K562 (cell line): ENCODE data around the gene NEXN. TPM values are rescaled to one million over a fixed set of nuclear protein-coding genes. Genes with fewer than 3 reads are reported as not detected.

Experiments used
- ARID2 ChIP-seq: fragments of 450-650 bp; IDR thresholded peaks from 2 replicates; pipeline ENCODE4 v1.6.1; 2017; ENCODE audit warnings: antibody characterized with exemption, mild to moderate bottlenecking
- ARID4B ChIP-seq: sonication (generic); formaldehyde crosslinking; IDR thresholded peaks from 2 replicates; pipeline ENCODE4 v1.8.0; 2022; ENCODE audit warnings: mild to moderate bottlenecking, missing genetic modification reagents
- CEBPZ ChIP-seq: fragments of 150-350 bp; IDR thresholded peaks from 2 replicates; pipeline ENCODE4 v1.6.1; 2014; ENCODE audit warnings: low read depth, mild to moderate bottlenecking, low read length, borderline replicate concordance
- CHD2 ChIP-seq: IDR thresholded peaks from 2 replicates; pipeline ENCODE4 v1.6.1; 2011; ENCODE audit warnings: low read depth, low read length
- EGR1 ChIP-seq: fragments of 450-650 bp; conservative IDR thresholded peaks from 2 replicates; pipeline ENCODE4 v1.6.1; 2017; ENCODE audit warnings: mild to moderate bottlenecking
- ETV6 ChIP-seq, 3 experiments: fragments of 150-350 bp in 1 of 3; sonication (generic) in 1 of 3; formaldehyde crosslinking in 1 of 3; IDR thresholded peaks; 2 replicates each; pipeline versions ENCODE4 v1.6.1 to v1.8.0; 2014 to 2022; ENCODE audit warnings: borderline replicate concordance in 2 of 3, low read depth in 2 of 3, antibody characterized with exemption in 1 of 3, low read length in 1 of 3, mild to moderate bottlenecking in 1 of 3, missing genetic modification reagents in 1 of 3
- FOS ChIP-seq: IDR thresholded peaks from 3 replicates; pipeline ENCODE4 v1.6.1; 2011; ENCODE audit not compliant: insufficient read length; ENCODE audit errors: extremely low read depth
- HDAC6 ChIP-seq: IDR thresholded peaks from 2 replicates; pipeline ENCODE4 v1.6.1; 2012; ENCODE audit warnings: low read depth, mild to moderate bottlenecking, control low read depth, inconsistent platforms, low read length, moderate library complexity
- HMG20B ChIP-seq: fragments of 250-450 bp; sonication (Bioruptor Pico); IDR thresholded peaks from 2 replicates; pipeline ENCODE4 v1.5.0; 2021; ENCODE audit warnings: mild to moderate bottlenecking
- L3MBTL2 ChIP-seq: fragments of 450-650 bp; IDR thresholded peaks from 2 replicates; pipeline ENCODE4 v1.6.1; 2016; ENCODE audit warnings: mild to moderate bottlenecking, moderate library complexity
- NR2F6 ChIP-seq: fragments of 450-650 bp; formaldehyde crosslinking; IDR thresholded peaks from 2 replicates; pipeline ENCODE4 v1.4.0; 2020; ENCODE audit warnings: mild to moderate bottlenecking
- PPARD ChIP-seq: fragments of 250-450 bp; sonication (Bioruptor Pico); IDR thresholded peaks from 2 replicates; pipeline ENCODE4 v1.8.0; 2022; ENCODE audit warnings: inconsistent platforms, mild to moderate bottlenecking, moderate library complexity
- PURB ChIP-seq: sonication (generic); formaldehyde crosslinking; IDR thresholded peaks from 2 replicates; pipeline ENCODE4 v1.9.0; 2021; ENCODE audit warnings: low read depth, mild to moderate bottlenecking, missing genetic modification reagents
- PYGO2 ChIP-seq: fragments of 450-650 bp; IDR thresholded peaks from 2 replicates; pipeline ENCODE4 v1.6.1; 2016; ENCODE audit warnings: mild to moderate bottlenecking, missing genetic modification characterization, moderate library complexity, missing compliant biosample characterization
- TEAD4 ChIP-seq, 2 experiments: sonication (generic) in 1 of 2; formaldehyde crosslinking in 1 of 2; IDR thresholded peaks; 2 replicates each; pipeline versions ENCODE4 v1.6.1 to v1.8.0; 2012 to 2022; ENCODE audit warnings: borderline replicate concordance in 1 of 2, inconsistent platforms in 1 of 2, low read length in 1 of 2, mild to moderate bottlenecking in 1 of 2, missing genetic modification reagents in 1 of 2
- VEZF1 ChIP-seq: fragments of 200-800 bp; sonication (Bioruptor generic); IDR thresholded peaks from 2 replicates; pipeline ENCODE4 v1.6.1; 2017; ENCODE audit warnings: missing genetic modification characterization, missing compliant biosample characterization
- ZNF57 ChIP-seq: fragments of 450-650 bp; formaldehyde crosslinking; IDR thresholded peaks from 2 replicates; pipeline ENCODE4 v1.4.0; 2020; ENCODE audit warnings: mild to moderate bottlenecking, moderate library complexity
- polyA plus RNA-seq, 8 experiments: library from polyadenylated mRNA; depleted of rRNA in 4 of 8; stranded (reverse) in 5 of 8; unstranded in 3 of 8; fragments of >200 nt; fragmentation: Nextera tagmentation in 2 of 8; fragmentation: Illumina TruSeq in 1 of 8; extraction: Ambion mirVana in 2 of 8; extraction: Trizol in 1 of 8; gene quantifications; 2 replicates each; pipeline versions ENCODE4 v1.2.1 to v1.2.3, GENCODE V29; 2011 to 2014; ENCODE audit warnings: inconsistent platforms in 1 of 8, missing spikeins in 1 of 8
- total RNA-seq, 7 experiments: library from RNA; depleted of rRNA in 6 of 7; stranded (reverse); fragments of >200 nt in 6 of 7; fragmentation: Illumina TruSeq in 2 of 7; extraction: Trizol in 2 of 7; gene quantifications; 2 replicates each; pipeline versions ENCODE4 v1.2.1 to v1.2.3, GENCODE V29; 2011 to 2021; ENCODE audit warnings: low replicate concordance in 1 of 7

Gene NEXN
- total and polyA plus RNA-seq, 9 of the 15 experiments (the other 6 are each of a cell fraction or from before 2014, with no cell fraction given), result 0.18 to 1.8 (median 0.76) TPM

- TF ChIP-seq CEBPZ (no peak), ETV6 (IDR thresholded peaks at IDR 0.05; ENCODE audit: borderline replicate concordance in 1 of 2, low read depth in 2 of 2, low read length in 1 of 2) (no peak), ETV6 (CRISPR knock-in tag; IDR thresholded peaks at IDR 0.05; ENCODE audit: borderline replicate concordance) (no peak), ARID4B (0 out of 2 replicates have a peak, but pooled peaks have one; percentile 3), TEAD4 (IDR thresholded peaks at IDR 0.05; ENCODE audit: low read length) (peak; percentile 14; the same call in 1 of the 2 replicates), TEAD4 (CRISPR knock-in tag; IDR thresholded peaks at IDR 0.05; ENCODE audit: borderline replicate concordance) (no peak), NR2F6 (CRISPR knock-in tag) (no peak), VEZF1 (CRISPR knock-in tag) (peak; percentile 30; the same call in 1 of the 2 replicates), FOS (no peak), ZNF57 (CRISPR knock-in tag) (no peak), EGR1 (no peak; the same call in 1 of the 2 replicates), L3MBTL2 (peak; percentile 74), HMG20B (CRISPR knock-in tag) (no peak), ARID2 (no peak), CHD2 (peak; percentile 97), PURB (no peak), PYGO2 (tag) (no peak), PPARD (CRISPR knock-in tag) (no peak), HDAC6 (no peak)
Measured at GRCh38 chr1:77978969-77979876, 90.8 kb downstream of the NEXN start, which contains the start of gene FUBP1 (continued).
